Duodenal mucosa (tissue), 2 donors: ENCODE data around the gene DCAF8.

Experiments
- H3K27ac ChIP-seq: one replicate; pipeline ENCODE4 v1.7.0; 2013; ENCODE audit warnings: low read depth, low read length
- H3K27me3 ChIP-seq, 2 donors: one replicate each; pipeline ENCODE4 v1.7.0; 2013; ENCODE audit warnings: low read length in 2 of 2, control low read depth in 1 of 2; ENCODE audit not compliant: insufficient read depth in 2 of 2, control insufficient read depth in 1 of 2
- H3K36me3 ChIP-seq, 2 donors: one replicate each; pipeline ENCODE4 v1.7.0; 2013; ENCODE audit warnings: low read length in 2 of 2, control low read depth in 1 of 2; ENCODE audit not compliant: insufficient read depth in 2 of 2, control insufficient read depth in 1 of 2
- H3K4me1 ChIP-seq, 2 donors: one replicate each; pipeline ENCODE4 v1.7.0; 2013; ENCODE audit warnings: low read length in 2 of 2, control low read depth in 1 of 2; ENCODE audit not compliant: insufficient read depth in 2 of 2, control insufficient read depth in 1 of 2
- H3K4me3 ChIP-seq, 2 donors: one replicate each; pipeline ENCODE4 v1.7.0; 2013; ENCODE audit warnings: low read length in 2 of 2, low read depth in 1 of 2
- H3K9ac ChIP-seq, 2 donors: one replicate each; pipeline ENCODE4 v1.7.0; 2013; ENCODE audit warnings: low read length in 2 of 2, low read depth in 1 of 2
- H3K9me3 ChIP-seq, 2 donors: one replicate each; pipeline ENCODE4 v1.7.0; 2013; ENCODE audit warnings: low read length in 2 of 2, control low read depth in 1 of 2; ENCODE audit not compliant: control insufficient read depth in 1 of 2

The DCAF8 gene

DNA sequence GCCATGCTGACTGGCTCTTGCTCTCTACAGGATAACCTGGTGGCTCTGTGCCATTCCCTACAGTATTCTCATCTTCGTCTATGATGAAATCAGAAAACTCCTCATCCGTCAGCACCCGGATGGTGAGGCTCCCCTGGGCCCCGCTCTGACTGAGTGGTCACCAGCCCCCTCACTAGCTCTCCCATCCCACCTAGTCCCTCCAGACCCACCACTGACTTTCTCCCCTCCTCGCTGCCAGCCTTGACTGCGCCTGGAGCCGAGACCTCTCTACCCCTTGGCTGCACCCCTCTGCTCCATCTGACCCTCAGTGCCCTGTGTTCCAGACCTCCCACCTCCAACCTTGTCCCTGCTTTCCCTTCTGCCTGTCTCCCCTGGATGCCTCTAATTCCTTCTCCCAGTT is 76.1 kb downstream of the DCAF8 start:
- Histone ChIP-seq H3K9ac (no peak overlapping the region), H3K4me3 (no peak overlapping the region), H3K36me3 (no peaks in the 10 kb centered on the region), H3K27ac (no peak overlapping the region), H3K9me3 (no peaks in the 10 kb centered on the region), H3K27me3 (no peaks in the 10 kb centered on the region), H3K4me1 (no peaks in the 10 kb centered on the region)

DNA sequence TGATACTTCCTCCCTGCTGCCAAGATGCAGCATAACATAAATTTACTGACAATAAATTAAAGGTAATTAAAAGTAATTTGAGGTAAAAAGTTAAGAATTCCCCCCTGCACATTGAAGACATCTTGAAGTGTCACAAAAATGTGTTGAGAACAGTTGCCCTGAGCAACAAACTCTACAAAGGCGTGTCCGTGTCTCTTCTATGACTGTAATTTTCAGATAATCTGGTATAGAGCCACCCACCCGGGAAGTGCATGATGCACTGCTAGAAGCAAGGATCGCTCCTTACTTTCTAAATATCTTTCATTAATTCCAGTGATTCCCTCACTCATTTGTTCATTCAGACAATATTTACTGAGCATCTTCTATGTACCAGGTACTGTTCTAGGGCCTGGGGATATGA is 83.0 kb downstream of the DCAF8 start:
- H3K9me3 ChIP-seq: no peaks in the 10 kb centered on the region
- H3K27me3 ChIP-seq: no peaks in the 10 kb centered on the region

DNA sequence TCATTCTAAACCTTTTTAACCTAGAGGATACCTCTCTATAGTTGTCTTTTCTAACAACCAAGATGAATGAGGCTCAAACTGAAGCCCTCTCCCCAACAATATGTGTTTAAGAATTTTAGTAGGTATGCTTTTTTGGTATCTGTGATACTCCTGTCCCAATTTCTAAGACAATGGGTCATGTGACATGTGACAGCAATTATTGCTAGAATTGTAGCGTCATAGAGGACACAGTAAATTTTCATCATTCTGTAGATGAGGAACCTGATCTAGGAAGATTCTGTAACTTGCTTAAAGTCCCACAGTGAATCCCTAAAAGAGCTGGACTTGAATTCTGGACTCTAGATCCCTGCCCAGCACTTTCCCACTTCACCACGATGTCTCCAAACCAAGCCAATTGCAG is 83.6 kb downstream of the DCAF8 start:
- H3K9ac ChIP-seq: no peak overlapping the region
- H3K27me3 ChIP-seq: no peaks in the 10 kb centered on the region
- H3K4me3 ChIP-seq: no peak overlapping the region
- no peak overlapping the region for H3K27ac ChIP-seq
- H3K4me1 ChIP-seq: no peaks in the 10 kb centered on the region
- no peaks in the 10 kb centered on the region for H3K36me3 ChIP-seq
- no peaks in the 10 kb centered on the region for H3K9me3 ChIP-seq

More for the DNA sequence above, 83.0 kb downstream of the DCAF8 start:
- Histone ChIP-seq H3K4me1 (no peaks in the 10 kb centered on the region), H3K27ac (no peak overlapping the region), H3K36me3 (no peaks in the 10 kb centered on the region), H3K9ac (no peak overlapping the region), H3K4me3 (no peak overlapping the region)

DNA sequence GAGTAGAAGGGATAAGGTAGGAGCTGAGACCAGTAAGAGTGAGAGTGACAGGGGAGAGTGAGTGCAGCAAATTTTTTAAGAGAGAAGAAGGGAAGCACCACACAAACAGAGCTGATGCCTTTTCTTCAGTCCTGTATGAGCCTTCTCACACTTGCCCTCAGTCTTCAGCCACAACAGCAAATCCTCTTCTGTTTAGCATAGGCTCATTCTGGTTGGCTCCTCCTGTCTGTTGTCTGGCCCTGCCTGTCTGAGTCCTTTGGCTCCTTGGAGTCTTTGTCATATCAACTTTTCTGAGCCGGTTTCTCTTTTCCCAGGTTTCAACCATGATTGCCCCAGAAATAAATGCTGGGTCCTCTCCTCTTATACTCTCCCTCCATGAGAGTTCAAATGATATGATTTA is 84.7 kb downstream of the DCAF8 start:
- H3K27me3 ChIP-seq: no peaks in the 10 kb centered on the region
- no peaks in the 10 kb centered on the region for H3K36me3 ChIP-seq
- no peaks in the 10 kb centered on the region for H3K9me3 ChIP-seq
- no peaks in the 10 kb centered on the region for H3K4me1 ChIP-seq
- no peak overlapping the region for H3K4me3 ChIP-seq
- no peak overlapping the region for H3K27ac ChIP-seq
- no peak overlapping the region for H3K9ac ChIP-seq

DNA sequence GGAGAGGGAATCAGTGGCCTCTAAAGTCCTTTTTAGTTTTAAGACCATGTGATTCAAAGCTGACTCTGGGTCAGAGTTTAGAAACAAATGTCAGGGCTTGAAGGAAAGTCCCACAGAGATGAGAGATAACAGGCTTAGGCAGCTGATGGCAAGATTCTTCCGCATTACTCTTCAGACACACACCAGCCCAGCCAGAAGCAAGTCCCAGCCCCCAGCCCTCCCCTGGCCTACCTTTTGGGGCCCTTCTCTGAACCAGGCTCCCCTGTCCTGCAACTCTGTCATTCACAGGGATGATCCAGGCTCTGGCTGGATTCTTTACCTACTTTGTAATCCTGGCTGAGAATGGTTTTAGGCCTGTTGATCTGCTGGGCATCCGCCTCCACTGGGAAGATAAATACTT is 85.1 kb downstream of the DCAF8 start:
- Histone ChIP-seq H3K4me1 (no peaks in the 10 kb centered on the region), H3K27me3 (no peaks in the 10 kb centered on the region), H3K36me3 (no peaks in the 10 kb centered on the region), H3K9ac (no peak overlapping the region), H3K27ac (no peak overlapping the region), H3K9me3 (no peaks in the 10 kb centered on the region), H3K4me3 (no peak overlapping the region)

DNA sequence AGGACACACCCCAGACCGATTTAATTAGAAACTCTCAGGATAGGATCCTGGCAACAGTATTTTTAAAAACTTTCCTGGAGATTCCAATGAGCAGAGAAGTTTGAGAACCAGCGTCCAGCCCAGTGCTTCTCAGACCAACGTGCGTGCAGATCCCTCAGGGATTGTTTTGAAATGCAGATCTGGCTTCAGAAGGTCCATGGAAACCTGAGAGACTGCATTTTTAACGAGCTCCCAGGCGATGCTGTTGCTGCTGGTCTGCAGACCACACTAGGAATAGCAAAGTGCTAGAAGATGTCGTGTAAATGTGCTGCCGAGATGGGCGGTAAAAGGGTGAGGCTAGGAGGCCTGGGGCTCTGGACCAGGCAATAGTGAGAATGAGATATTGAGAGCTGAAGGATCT is 90.4 kb downstream of the DCAF8 start:
- Histone ChIP-seq H3K36me3 (no peaks in the 10 kb centered on the region), H3K4me1 (no peaks in the 10 kb centered on the region), H3K9ac (no peak overlapping the region), H3K9me3 (no peaks in the 10 kb centered on the region), H3K27me3 (no peaks in the 10 kb centered on the region), H3K4me3 (no peak overlapping the region), H3K27ac (no peak overlapping the region)

DNA sequence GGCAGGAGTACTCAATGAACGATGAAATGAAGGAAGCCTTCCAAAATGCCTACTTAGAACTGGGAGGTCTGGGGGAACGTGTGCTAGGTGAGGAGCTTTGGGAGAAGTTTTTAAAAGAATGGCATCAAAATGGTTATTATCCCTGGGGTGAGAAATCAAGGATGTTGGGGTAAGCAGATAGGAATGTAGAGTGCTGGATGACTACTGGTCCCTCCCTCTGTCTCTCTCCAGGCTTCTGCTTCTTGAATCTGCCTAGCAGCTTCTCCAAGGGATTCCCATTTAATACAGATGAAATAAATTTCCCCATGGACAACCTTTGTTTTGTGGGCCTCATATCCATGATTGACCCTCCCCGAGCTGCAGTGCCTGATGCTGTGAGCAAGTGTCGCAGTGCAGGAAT is 91.0 kb downstream of the DCAF8 start:
- H3K9ac ChIP-seq: no peak overlapping the region
- H3K36me3 ChIP-seq: no peaks in the 10 kb centered on the region
- H3K27me3 ChIP-seq: peaks cover 0 to 5% of the 10 kb centered on the region in 2 donors
- no peaks in the 10 kb centered on the region for H3K9me3 ChIP-seq
- H3K4me3 ChIP-seq: no peak overlapping the region
- no peaks in the 10 kb centered on the region for H3K4me1 ChIP-seq
- H3K27ac ChIP-seq: no peak overlapping the region

DNA sequence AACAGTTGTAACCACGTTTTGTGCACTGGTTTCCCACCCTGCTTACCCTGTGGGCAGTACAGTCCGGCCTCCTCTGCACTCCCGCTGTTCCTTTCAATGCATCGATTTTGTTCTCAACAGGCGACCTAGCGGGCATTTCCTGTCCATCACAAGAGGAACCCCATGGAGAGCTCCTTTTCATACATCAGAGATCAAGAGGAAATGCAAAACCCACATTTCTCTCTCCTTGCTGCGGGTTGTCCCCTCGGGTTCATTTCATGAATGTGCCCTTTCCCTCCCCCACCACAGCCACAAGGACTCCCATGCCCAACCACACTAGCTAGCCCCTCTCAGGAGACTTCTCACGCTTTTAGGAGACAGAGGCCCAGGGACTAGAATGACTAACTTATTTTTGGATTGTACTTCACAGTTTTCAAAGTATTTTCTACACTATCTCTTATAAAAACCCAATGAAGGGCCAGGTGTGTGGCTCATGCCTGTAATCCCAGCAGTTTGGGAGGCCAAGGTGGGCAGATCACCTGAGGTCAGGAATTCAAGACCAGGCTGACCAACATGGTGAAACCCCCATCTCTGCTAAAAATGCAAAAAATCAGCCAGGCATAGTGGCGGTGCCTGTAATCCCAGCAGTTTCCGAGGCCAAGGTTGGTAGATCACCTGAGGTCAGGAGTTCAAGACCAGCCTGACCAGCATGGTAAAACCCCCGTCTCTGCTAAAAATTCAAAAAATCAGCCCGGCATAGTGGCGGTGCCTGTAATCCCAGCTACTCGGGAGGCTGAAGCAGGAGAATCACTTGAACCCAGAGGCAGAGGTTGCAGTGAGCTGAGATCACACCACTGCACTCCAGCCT is 92.6 kb downstream of the DCAF8 start:
- Histone ChIP-seq H3K4me1 (no peaks in the 10 kb centered on the region), H3K27me3 (peaks cover 0 to 5% of the 10 kb centered on the region in 2 donors), H3K9me3 (no peaks in the 10 kb centered on the region), H3K27ac (no peak overlapping the region), H3K36me3 (no peaks in the 10 kb centered on the region), H3K9ac (no peak overlapping the region), H3K4me3 (no peak overlapping the region)

DNA sequence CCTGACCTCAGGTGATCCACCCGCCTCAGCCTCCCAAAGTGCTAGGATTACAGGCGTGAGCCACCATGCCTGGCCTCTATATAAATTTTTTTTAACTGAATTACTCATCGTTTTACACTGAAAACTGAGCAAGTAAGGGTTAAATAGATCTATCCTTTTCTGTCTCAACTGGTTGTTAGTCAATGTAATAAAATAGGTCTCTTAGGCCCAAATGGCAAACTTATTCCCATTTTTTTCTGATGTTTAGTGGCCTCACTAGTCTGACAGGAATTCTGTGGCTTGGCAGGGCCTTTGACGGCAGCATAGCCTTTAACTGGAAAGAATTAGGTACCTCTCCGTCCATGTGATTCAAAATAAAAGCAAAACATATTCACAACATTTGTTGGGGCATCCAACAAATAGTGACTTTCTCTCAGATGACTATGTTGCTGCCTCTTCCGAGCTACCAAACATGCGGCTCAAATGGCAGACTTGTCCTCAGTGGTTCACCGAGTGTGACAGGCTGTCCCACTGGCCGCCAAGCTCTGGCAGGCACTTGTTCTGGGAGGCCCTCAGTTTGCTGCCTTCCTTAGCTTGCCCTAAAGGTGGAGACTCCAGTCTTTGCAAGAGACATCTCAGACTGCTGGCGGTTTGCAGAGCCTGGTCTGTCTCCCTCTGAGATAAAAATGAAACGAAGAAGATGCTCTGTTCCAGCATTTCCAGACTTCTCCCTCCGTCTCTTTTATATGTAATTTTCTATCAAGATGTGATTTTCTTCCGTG is 93.6 kb downstream of the DCAF8 start:
- no peaks in the 10 kb centered on the region for H3K4me1 ChIP-seq
- H3K27ac ChIP-seq: no peak overlapping the region
- H3K9ac ChIP-seq: no peak overlapping the region
- H3K27me3 ChIP-seq: peaks cover 0 to 5% of the 10 kb centered on the region in 2 donors
- H3K4me3 ChIP-seq: no peak overlapping the region
- no peaks in the 10 kb centered on the region for H3K9me3 ChIP-seq
- no peaks in the 10 kb centered on the region for H3K36me3 ChIP-seq

DNA sequence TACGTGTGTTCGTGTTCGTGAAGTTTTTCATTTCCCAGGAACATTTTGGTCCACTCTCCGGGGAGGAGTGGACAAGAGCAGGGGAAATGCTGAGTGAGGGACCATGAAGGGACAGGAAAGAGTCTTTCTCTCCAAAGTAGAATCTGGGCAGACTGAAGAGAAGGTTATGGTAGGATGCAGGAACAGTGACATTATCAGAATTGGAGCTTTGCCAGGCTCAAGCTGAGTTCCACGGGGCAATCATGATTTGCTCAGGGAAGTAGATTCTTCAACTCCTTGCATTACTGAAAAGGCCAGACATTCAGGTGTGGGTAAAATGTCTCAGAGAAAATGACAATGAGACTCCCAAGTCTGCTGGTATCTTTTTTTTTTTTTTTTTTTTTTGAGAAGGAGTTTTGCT is 94.3 kb downstream of the DCAF8 start:
- no peak overlapping the region for H3K27ac ChIP-seq
- H3K9me3 ChIP-seq: no peaks in the 10 kb centered on the region
- H3K4me1 ChIP-seq: no peaks in the 10 kb centered on the region
- no peak overlapping the region for H3K9ac ChIP-seq
- no peaks in the 10 kb centered on the region for H3K36me3 ChIP-seq
- peaks cover 0 to 5% of the 10 kb centered on the region in 2 donors for H3K27me3 ChIP-seq
- no peak overlapping the region for H3K4me3 ChIP-seq
